Fibroblast of mammary gland (primary cell): ENCODE data around the gene LRP1.

ENCODE experiments used
- DNase-seq: peaks from one replicate; pipeline ENCODE4 v3.0.0-alpha.2; 2010; ENCODE audit warnings: low read depth
- H3K4me3 ChIP-seq: 2 replicates; pipeline ENCODE4 v1.5.1; 2011; ENCODE audit warnings: low read depth, mild to moderate bottlenecking, low read length, moderate library complexity; ENCODE audit not compliant: control insufficient read depth
- CTCF ChIP-seq: conservative IDR thresholded peaks from 2 replicates; pipeline ENCODE4 v1.5.1; 2011; ENCODE audit warnings: low read depth, low read length, inconsistent platforms; ENCODE audit not compliant: control insufficient read depth, insufficient read depth

LRP1 gene

DNA sequence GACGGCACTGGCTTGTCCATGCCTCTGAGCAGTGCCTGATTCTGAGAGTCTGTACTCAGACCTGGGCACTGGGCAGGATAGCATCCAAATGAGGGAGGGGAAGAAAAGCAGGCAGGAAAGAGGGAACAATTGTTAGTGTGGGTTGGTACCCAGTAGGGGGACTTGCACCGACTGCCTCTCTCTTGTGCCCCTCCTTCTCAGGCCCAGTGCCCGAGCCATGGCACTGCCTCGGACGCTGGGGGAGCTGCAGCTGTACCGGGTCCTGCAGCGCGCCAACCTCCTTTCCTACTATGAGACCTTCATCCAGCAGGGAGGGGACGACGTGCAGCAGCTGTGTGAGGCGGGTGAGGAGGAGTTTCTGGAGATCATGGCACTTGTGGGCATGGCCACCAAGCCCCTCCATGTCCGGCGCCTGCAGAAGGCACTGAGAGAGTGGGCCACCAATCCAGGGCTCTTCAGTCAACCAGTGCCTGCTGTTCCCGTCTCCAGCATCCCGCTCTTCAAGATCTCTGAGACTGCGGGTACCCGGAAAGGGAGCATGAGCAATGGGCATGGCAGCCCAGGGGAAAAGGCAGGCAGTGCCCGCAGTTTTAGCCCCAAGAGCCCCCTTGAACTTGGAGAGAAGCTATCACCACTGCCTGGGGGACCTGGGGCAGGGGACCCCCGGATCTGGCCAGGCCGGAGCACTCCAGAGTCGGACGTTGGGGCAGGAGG is 37.2 kb upstream of the LRP1 start:
- H3K4me3 ChIP-seq = peak overlapping the region; percentile 92
- TF ChIP-seq CTCF = peak; percentile 17
- DNase-seq = peak; percentile 35

- DNase-seq = peak; percentile 30
- H3K4me3 ChIP-seq = peak overlapping the region; percentile 92
- no peak for TF ChIP-seq CTCF
These were observed 36.4 kb upstream of the LRP1 start for GRCh38 chr12:57091638-57092528.

DNA sequence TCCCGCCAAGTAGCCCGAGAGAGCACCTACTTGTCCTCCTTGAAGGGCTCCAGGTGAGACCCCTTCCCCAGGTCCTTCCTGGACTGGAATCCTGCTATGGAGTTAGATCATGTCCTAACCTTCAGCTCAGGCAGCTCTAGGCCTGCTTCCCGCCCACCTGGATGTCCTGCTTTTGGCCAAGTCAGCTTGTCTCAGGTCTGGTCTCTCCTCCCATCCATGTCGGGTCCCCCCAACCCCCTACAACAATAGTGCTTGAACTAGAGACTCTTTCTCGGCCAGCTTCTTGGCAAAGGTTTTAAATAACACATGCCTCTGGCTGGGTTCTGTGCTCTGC is 35.8 kb upstream of the LRP1 start:
- no peak overlapping the region for H3K4me3 ChIP-seq
- no peak for TF ChIP-seq CTCF
- DNase-seq = no peak

GRCh38 chr12:57092876-57093414 is 35.3 kb upstream of the LRP1 start:
- no peak overlapping the region for H3K4me3 ChIP-seq
- DNase-seq = no peak
- TF ChIP-seq CTCF = no peak

DNA sequence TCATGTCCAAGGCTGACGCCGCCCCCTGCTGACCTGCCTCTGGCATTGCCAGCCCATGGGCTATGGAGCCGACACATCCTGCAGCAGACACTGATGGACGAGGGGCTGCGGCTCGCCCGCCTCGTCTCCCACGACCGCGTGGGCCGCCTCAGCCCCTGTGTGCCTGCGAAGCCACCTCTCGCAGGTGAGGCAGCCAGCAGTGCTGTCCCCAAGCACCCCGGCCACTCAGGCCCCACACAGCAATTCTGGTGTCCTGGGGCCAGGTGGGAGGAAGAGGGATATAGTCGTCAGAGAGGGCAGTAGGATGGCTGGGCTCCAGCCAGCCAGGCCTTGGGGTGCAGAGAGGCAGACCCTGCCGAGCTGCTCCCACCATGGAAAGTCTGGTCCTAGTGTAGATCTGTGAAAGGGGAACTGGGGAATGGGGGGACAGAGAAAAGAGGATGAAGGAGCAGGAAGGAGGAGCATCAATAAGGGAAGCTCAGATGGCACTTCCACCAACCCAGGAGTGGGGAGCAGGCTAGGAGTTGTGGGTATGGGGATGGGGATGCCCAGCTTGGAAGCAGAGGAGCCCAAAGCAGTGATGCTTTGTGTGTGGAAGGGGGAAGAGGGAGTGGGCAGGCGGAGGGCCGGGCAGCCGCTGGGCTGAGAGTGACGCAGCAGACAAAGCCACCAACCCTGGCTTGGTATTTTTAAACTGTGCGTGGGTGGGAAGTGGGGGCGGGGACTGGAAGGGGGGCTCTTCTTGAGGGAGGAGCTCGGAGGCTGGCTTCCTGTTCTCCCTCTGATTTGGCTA is 34.7 kb upstream of the LRP1 start:
- peak overlapping the region; percentile 7 for H3K4me3 ChIP-seq
- TF ChIP-seq CTCF = peak; percentile 57
- DNase-seq = peak; percentile 93
